ENCODE results near the gene PPM1L. TPM values are rescaled to one million over a fixed set of nuclear protein-coding genes. Genes with fewer than 3 reads are reported as not detected.

PPM1L gene
- total and polyA plus RNA-seq, 2 of the 13 experiments (the other 11 are each of a cell fraction or from before 2014, with no cell fraction given): 0.22 to 1.4 TPM

- TF ChIP-seq HINFP (CRISPR knock-in tag; IDR thresholded peaks at IDR 0.05; ENCODE audit: low read depth) (no peak), ZNF557 (CRISPR knock-in tag; IDR thresholded peaks at IDR 0.05) (no peak), SKI (IDR thresholded peaks at IDR 0.05; ENCODE audit: partially characterized antibody) (no peak), XBP1 (CRISPR knock-in tag; IDR thresholded peaks at IDR 0.05) (no peak), SMAD3 (CRISPR knock-in tag; IDR thresholded peaks at IDR 0.05) (no peak), ZFP91 (CRISPR knock-in tag; IDR thresholded peaks at IDR 0.05; ENCODE audit: borderline replicate concordance) (no peak), PLRG1 (conservative IDR thresholded peaks at IDR 0.05) (no peak), SCMH1 (CRISPR knock-in tag; IDR thresholded peaks at IDR 0.05; ENCODE audit: borderline replicate concordance) (no peak), MBD4 (IDR thresholded peaks at IDR 0.05; ENCODE audit: borderline replicate concordance, low read length) (no peak), PCBP2 (optimal IDR thresholded peaks at IDR 0.05; ENCODE audit: low read depth, low read length, poor library complexity, severe bottlenecking) (no peak)
Observed at GRCh38 chr3:160829486-160830009, 73.5 kb downstream of the PPM1L start (continued).

DNA sequence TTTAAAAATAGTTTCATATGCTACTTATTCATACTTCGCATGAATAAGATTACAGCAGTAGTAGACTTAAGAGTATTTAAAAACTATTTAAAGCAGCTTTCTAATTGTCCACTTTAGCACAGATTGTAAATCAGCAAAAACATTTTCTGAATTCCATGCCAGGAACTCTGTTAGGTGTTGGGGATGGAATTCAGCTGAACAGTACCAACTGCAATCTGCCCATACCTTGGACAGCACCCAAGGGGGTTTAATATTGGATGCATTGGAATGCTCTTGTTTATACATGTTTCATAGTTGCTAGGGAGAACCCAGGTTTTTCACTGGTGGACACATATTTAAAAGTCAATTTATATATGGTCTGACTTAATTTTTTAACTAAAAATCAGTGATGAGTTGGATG, 74.8 kb downstream of the PPM1L start:
- ATAC-seq (no peak), DNase-seq (ENCODE audit: low spot score) (no peak), FAIRE-seq (no peak)
- H3K79me2 ChIP-seq (ENCODE audit: insufficient read depth, low read length): no peaks in the 10 kb centered on the region
- no peaks in the 10 kb centered on the region for H3K4me1 ChIP-seq (ENCODE audit: insufficient read depth, low read length)
- 94% methylated on average over 1 of the region's 1 CpG for WGBS (ENCODE audit: low lambda C conversion rate)
- ChIA-PET POLR2A (no interaction called here), CTCF (ENCODE audit: low intra/inter-chr PET ratio, low total read pairs) (no interaction called here)
- no peak overlapping the region for H3K9ac ChIP-seq (ENCODE audit: insufficient read depth, low read depth, low read length)
- no peak overlapping the region for H2AFZ ChIP-seq (ENCODE audit: low read length)
- H3K27me3 ChIP-seq (ENCODE audit: control insufficient read depth in 1 of 2, insufficient read depth in 2 of 2, low read length in 2 of 2): no peaks in the 10 kb centered on the region
- H3K27ac ChIP-seq (ENCODE audit: extremely low read length, insufficient read depth, low read length): no peak overlapping the region
- no peaks in the 10 kb centered on the region for H3K36me3 ChIP-seq (replicated peaks in 1 of 2; ENCODE audit: control insufficient read depth in 1 of 2, insufficient read depth in 2 of 2, low read length in 2 of 2)
- no peaks in the 10 kb centered on the region for H3K9me3 ChIP-seq (ENCODE audit: low read length)
- BruUV-seq (replicated peaks): no TSS peak
- H4K20me1 ChIP-seq (ENCODE audit: insufficient read depth, low read length): no peaks in the 10 kb centered on the region
- TF ChIP-seq REST (IDR thresholded peaks at IDR 0.05; ENCODE audit: borderline replicate concordance in 1 of 2, low read depth in 1 of 2, low read length in 2 of 2) (peak in 1 of 2 experiments; percentile 86; a peak in 2 of 4 replicates), RNF2 (conservative IDR thresholded peaks at IDR 0.05; ENCODE audit: low read depth) (no peak), ZNF292 (CRISPR knock-in tag; IDR thresholded peaks at IDR 0.05; ENCODE audit: borderline replicate concordance, low read depth) (no peak)
- TF ChIP-seq, protein P1, sequence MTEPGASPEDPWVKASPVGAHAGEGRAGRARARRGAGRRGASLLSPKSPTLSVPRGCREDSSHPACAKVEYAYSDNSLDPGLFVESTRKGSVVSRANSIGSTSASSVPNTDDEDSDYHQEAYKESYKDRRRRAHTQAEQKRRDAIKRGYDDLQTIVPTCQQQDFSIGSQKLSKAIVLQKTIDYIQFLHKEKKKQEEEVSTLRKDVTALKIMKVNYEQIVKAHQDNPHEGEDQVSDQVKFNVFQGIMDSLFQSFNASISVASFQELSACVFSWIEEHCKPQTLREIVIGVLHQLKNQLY (CRISPR knock-in tag; IDR thresholded peaks at IDR 0.05): no peak
- no peak overlapping the region for H3K4me3 ChIP-seq (replicated peaks in 1 of 3; ENCODE audit: insufficient read depth in 1 of 3, low read depth in 2 of 3, low read length in 3 of 3)
- intact Hi-C loops (cut with micrococcal nuclease; ENCODE audit: unreplicated experiment): no loop called here
- H3K4me2 ChIP-seq (ENCODE audit: low read depth, low read length): no peak overlapping the region
- in situ Hi-C loops (cut with HindIII; ENCODE audit: extremely low pct_ligation_motif_present, low pct_unique_long_range_greater_than_20kb): no loop called here

Data from HepG2 (cell line).